CD4-positive, alpha-beta T cell treated with Interleukin-6 for 4 hours (primary cell): ENCODE measurements around the gene PHACTR2.
"Not testable (repeated sequence)": the region's sequence is repeated elsewhere in the genome, so short reads cannot be mapped to it uniquely, and the experiment has no call there.

ENCODE experiments used
- DNase-seq: peaks from one replicate; pipeline ENCODE4 v3.0.0-alpha.2; 2020; ENCODE audit warnings: mixed read lengths

PHACTR2 gene

DNA sequence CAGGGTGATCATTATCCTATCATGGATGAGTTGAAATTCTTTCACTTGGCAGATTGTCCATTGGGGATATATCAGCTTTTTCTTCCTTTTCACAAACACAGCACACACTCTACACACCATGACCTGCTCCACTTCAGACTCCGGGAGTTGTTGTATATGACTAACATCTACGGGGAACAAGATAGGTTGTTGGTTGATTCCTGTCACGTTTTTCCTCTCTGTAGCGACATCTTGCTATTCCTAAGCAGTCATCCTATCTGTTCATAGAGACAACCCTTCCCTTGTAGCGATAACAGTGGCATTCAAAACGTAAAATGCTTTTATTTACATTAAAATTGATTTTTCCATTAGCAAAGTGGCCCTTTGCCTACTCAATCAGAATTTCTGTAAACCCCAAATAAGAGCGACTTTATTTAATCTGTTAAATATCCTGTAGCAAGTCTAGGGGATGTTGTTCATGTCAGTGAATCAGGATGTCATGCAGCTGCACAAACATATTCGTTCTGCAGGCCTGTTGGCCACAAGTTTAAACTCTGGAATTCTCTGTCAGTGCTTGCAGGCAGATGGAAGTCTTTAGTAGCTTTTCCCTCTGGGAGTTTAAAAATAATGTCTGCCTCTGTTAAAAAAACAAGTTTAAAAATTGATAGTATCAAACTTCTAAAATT, 23.1 kb downstream of the PHACTR2 start:
- no peak for DNase-seq

DNA sequence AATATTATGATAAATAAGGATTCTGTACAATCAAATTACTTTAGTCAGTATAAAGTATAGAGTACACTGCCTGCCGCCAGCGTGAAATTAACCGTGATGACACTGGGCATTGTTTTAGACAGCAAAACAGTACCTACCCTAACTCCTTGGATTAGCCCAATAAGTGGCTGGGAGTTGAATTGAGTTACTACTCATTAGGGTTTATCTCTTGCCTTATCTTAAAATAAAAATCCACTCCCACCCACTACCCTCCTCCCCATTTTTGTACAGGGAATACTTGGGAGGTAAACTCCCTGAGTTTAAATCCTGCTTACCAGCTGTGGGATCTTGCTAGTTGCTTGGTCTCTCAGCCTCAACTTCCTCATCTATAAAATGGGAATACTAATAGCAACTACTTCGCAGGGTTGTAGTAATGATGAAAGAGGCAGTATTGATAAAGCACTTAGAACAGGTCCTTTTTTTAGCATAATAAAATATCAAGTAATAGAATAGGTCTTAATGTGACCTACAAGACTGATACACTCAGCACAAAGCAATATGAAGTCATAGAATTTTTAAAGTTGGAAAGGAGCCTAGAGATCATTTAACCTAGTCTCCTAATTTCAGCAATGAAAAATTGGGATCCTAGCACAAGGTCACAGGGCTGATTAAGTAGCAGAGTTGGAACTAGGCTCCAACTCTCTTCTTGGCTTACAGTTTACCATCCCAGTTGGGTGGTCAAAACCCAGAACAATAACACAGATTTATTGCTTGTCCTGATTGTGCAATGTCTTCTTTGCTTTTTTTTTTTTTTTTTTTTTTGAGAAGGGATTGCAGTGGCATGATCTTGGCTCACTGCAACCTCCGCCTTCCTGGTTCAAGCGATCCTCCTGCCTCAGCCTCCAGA, 23.8 kb downstream of the PHACTR2 start:
- DNase-seq = no peak

DNA sequence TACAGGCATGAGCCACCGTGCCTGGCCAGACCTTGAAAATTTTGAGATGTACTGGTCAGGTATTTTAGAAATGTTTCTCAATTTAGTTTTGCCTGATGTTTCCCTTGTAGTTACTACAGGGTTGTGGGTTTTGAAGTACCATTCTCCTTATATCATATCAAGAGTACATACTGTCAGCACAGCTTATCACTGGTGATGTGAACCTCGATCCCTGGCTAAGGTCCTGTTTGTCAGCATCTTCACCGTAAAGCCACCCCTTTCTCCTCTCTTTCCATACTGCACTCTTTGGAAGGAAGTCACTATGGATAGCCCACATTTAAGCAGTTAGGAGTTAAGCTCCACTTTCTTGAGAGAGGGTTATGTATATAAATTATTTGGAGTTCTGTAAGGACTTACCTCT, 27.8 kb downstream of the PHACTR2 start:
- DNase-seq = no peak

DNA sequence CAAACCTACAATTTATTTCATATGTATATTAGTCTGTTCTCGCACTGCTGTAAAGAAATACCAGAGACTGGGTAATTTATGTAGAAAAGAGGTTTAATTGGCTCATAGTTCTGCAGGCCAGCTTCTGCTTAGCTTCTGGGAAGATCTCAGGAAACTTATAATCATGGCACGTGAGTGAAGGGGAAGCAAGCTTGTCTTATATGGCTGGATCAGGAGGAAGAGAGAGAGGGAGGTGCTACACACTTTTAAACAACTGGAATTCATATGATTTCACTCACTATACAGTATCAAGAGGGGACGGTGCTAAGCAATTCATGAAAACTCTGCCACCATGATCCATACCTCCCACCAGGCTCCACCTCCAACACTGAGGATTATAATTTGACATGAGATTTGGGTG, 29.9 kb downstream of the PHACTR2 start:
- no peak for DNase-seq

DNA sequence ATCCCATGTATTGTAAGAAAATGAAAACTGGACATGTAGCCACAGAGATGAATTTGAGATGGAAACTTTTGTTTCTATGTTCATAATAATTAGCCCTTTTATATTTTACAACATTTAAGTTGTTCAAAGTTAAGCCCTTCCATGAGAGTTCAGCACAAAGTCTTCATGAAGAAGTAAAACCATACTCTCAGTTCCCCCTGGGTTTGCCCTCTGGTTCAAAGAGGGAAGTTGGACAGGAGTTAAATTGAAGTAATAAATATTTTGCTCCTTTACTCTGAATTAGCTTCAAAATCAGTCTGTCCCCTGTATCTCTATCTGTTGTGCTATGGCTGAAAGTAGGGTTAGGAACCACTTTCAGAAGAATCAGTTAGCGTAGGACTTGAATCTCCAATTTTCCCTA, 31.1 kb downstream of the PHACTR2 start:
- DNase-seq = no peak

DNA sequence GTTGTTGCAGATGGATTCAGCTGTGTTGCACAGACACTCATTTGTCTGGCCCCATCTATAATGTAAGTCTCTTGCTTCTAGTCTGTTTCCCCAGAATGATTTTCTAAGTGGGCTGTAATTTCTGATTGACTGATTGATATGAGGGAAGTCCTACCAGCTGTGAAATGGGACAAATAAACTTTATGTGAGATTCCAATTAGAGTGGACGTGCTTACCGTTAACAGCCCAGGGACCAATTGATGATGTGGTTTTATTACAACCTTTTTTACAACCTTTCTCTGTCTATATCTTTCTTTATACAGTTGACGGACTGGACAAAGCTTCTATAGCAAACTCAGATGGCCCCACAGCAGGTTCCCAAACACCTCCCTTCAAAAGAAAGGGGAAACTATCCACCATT, 33.9 kb downstream of the PHACTR2 start:
- DNase-seq = no peak

DNA sequence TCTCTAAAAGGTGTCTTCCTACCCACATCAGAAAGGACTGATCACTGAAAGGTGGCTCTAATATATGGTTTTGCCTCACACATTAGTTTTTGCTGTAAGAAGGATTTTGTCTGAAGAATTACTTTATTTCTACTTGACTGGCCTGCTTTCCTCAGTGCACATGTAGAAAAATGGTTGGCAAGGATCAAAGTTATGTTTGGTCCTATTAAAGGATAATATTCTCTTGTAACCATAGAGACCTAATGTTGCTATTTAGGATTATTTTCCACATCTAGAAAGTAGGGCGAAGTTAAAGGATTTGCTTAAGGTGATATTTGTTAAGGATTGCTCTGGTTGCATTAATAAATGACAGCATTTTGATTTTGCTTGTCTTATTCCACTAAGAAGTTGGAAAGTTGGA, 40.7 kb downstream of the PHACTR2 start:
- DNase-seq = no peak

DNA sequence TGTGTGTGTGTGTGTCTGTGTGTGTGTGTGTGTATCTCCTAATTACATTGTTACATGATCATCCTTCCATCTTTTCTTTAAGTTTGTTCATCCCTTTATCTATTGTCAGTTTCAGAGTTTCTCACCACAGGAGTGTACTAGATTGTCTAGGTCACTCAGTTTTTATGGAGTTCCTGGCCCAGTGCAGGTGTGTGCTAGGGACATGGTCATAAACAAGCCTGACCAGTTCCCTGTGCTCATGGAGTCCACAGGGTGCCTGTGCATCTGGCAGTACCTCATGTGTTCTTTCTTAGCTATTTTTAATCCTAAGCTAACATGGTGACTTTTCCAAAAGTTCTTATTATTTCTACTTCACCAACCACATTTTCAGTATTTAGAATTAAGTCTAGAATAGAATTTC, 43.9 kb downstream of the PHACTR2 start:
- DNase-seq = no peak

DNA sequence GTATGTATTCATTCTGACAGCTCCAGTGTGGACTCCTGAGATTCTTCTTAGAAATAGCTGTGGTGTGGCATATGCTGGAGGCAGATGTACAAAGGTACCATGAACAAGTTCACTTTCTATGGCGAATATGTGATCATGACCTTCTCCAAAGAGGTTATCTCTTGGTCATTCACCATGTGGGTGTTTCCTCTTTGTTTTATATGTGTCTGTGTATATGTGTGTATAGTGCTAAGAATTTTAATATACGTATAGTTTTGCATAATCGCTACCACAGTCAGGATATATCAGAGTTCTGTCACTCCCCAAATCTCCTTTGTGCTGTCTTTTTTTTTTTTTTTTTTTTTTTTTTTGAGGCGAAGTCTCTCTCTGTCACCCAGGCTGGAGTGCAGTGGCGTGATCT, 47.1 kb downstream of the PHACTR2 start:
- DNase-seq = no peak

DNA sequence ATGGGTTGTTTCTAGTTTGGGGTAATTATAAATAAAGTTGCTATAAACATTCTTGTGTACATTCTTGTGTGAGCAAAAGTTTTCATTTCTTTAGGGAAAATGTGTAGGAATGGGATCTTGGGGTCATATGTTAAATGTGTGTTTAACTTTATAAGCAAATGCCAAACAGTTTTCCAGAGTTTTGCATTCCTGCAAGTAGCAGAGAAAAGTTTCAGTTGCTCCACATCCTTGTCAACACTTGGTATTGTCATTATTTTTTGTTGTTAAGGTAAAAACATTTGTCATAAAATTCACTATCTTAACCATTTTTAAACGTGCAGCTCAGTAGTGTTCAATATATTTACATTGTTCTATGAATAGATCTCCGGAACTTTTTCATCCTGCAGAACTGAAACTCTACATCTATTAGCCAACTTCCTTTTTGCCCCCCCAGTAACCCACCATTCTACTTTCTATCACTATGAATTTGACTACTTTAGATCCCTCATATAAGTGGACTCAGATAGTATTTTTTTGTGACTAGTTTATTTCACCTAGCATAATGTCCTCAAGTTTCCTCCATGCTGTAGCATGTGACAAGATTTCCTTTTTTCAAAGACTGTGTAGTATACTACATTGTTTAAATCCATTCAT, 48.4 kb downstream of the PHACTR2 start:
- DNase-seq = no peak

DNA sequence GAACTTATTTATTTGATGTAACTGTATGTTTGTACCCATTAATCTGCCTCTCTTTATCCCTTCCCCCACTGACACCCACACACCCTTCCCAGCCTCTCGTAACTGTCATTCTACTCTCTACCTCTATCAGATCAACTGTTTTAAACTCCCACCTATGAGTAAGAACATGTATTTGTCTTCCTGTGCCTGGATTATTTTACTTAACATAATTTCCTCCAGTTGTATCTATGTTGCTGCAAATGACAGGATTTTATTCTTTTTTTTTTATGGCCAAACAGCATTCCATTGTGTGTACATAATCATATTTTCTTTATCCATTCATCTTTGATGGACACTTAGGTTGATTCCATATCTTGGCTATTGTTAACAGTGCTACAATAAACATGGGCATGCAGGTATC, 49.3 kb downstream of the PHACTR2 start:
- DNase-seq = no peak

DNA sequence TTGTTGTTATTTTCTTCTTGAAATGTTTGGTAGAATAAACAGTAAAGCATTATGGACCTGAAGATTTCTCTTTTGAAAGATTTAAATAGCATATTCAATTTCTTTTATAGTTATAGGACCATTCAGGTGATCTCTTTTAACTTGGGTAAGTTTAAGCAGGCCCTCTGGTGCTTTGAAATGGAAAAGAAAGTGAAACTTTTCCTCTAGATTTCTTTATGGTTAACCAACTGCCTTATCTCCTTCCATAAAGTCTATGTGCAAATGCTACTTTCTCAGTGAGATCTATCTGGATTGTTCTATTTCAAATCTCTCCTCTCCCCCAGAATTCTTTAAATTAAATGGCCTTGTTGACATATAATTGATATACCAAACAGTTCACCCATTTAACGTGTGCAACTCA, 54.0 kb downstream of the PHACTR2 start:
- DNase-seq = no peak

DNA sequence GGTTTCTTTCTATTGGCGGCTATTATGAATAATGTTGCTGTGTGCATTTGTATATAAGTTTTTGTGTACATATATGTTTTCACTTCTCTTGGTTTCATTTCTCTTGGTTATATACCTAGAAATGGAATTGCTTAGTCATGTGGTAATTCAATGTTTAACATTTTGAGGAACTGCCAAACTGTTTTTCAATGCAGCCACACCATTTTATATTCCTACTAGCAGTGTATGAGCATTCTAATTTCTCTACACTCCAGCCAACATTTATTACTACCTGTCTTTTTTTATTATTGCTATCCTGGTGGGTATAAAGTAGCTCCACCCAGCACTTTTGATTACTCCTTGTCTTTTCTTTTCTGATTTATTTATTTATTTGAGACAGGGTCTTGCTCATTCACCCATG, 54.8 kb downstream of the PHACTR2 start:
- DNase-seq = no peak

DNA sequence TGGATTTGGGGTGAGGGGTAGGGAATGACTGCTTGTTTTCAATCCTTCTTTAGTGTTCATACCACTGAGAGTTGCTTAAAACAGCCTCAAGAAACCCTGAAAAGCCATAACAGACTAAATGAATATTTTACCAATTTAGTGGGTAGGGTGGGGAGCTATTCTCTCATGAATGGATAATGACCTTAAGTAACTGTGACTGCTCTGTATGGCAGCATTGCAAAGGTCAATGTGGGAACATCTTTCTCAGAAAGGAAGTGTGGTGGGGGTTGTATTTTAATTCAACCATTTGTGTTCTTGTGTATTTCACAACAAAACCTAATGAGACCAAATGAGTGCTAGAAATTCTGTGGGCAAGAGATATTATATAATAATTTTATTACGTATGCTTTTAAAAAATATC, 55.7 kb downstream of the PHACTR2 start:
- DNase-seq = no peak

DNA sequence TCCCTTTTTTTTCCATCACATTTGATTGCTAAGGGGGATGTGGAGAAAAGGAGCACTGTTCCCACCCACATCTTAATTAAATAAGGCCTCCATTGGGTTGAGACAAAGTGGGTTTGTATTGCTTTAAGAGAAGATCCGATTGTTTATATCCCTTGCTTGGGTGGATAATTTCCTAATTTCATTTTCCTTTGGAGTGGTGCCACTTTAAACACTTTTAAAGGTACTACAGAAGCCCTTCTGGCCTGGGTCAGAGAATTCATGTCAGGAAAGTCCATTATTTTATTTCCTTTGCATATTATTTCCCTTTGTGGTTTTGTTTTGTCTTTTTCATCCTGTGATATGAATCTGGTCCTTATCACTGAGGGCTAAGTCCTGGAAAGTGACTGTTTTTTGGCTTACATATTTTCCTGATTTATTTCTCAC, 56.9 kb downstream of the PHACTR2 start:
- DNase-seq = no peak

DNA sequence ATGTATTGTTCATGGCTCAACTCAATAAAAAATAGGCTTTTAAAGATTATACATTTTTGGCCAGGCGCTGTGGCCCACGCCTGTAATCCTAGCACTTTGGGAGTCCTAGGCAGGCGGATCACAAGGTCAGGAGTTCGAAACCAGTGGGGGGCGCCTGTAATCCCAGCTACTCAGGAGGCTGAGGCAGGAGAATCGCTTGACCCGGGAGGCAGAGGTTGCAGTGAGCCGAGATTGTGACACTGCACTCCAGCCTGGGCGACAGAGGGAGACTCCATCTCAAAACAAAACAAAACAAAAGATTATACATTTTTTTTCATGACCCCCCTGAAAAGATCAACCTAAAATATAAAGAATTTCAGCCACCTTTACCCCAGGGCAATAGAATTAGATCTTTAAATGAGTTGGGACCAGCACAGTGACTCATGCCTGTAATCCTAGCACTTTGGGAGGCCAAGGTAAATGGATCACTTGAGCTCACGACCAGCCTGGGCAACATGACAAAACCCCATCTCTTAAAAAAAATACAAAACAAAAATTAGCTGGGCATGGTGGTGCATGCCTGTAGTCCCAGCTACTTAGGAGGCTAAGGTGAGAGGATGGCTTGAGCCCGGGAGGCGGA, 60.4 kb downstream of the PHACTR2 start:
- not testable (repeated sequence) for DNase-seq

DNA sequence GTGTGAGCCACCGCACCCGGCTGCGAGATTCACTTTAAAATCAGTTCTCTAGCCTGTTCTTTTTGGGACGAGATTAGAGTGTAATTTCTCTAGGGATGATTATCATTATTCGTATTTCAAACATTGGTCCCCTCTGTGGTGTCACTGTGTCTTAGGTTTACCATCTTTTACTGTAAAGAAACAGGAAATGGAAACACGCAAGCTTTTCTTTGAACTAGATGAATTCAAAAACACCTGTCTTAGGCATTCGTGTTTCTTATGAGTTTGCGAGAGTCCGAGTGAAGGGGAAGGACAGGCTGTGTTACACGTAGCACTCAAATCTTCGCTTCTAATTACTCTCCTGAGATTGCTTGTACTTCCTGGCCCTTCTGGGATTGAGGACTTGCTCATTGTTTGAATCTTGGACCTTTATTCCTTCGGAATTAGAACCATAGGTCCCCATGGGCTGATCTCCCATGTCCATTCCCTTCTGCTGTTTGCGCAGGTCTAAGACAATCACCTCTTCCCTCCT, 61.6 kb downstream of the PHACTR2 start:
- no peak for DNase-seq

DNA sequence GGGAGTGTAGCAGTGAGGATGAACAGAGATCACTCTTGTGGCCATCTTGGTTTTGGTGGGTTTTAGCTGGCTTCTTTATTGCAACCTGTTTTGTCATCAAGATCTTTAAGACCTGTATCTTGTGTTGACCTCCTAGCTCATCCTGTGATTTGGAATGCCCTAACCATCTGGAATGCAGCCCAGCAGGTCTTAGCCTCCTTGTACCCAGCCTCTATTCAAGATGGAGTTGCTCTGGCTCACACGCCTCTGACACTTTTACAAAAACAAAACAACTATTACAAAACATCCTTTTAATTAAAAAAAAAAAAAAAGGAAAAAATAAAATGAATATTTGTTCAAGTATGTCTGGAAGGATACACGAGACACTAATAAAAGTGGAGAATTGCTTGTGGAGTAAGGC, 62.4 kb downstream of the PHACTR2 start:
- DNase-seq = no peak

DNA sequence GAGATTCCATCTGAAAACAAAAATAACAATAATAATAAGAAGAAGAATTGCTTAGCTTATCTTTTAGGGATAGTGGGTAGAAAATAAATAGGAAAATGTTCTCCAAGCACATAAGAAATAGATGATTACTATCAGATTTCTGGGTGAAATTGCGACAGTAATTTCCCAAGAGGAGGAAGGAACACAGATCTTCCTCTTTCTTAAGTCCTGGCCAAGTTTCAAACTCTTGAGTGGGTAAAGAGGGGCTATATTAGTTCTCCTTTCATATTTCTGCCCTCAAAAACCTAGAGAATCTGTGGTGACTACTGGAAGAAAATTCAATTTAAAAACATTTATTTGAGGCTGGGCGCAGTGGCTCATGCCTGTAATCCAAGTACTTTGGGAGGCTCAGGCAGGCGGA, 63.7 kb downstream of the PHACTR2 start:
- no peak for DNase-seq

DNA sequence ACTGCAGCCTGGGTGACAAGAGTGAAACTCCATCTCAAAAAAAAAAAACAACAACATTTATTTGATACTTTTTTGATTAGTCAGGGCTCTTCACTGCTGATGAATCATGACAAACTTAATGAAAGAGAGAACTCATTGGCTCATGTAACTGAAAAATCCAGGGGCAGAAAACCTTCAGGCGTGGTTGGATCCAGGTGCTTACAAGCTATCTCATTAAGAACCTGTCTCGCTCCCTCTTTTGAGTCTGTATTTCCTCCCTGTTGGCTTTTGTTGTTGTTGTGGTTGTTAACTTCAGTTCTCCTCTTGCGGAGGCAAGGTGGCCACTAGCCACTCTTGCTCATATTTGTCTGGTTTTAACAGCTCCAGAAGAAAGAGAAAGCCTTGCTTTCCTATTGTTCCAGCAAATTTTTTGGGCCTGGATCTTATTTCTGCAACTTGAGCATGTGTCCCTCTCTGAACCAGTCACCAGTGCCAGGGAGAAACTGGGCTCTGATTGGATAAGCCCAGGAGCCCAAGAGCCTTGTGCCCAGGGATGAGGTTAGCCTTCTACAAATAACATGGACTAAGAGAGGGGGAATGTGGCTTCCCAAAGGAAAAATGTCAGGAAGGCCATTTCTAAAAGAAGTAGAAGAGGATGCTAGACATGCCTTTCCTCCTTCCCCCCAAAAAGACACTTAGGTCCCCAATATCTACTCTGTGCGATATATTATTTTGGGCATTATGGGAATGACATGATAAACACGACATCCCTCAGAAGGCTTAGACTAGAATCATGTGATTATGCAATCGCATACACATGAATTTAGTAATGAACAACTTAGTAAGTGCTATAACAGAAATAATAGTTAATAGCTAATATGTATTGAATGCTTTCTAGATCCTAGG, 64.5 kb downstream of the PHACTR2 start:
- DNase-seq = no peak

DNA sequence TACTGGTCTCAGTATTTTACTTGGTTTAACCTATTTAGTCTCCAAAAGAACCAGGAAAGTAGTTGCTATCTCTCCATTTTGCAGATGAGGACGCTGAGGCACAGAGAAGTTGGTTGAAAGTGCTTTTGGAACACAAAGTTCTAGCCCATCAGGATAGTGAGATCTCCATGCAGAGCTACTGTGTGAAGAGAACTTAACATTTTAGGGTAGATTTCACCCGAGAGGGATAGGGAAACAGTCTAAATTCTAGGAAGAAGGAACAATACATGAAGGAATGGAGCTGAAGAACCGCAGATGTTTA, 65.1 kb downstream of the PHACTR2 start:
- no peak for DNase-seq
